Measurements from ENCODE around the gene HDHD5. TPM values are rescaled to one million over a fixed set of nuclear protein-coding genes. Genes with fewer than 3 reads are reported as not detected.

Gene HDHD5
- total RNA-seq, 1 donor from 2014 or later = 40.4 TPM

DNA sequence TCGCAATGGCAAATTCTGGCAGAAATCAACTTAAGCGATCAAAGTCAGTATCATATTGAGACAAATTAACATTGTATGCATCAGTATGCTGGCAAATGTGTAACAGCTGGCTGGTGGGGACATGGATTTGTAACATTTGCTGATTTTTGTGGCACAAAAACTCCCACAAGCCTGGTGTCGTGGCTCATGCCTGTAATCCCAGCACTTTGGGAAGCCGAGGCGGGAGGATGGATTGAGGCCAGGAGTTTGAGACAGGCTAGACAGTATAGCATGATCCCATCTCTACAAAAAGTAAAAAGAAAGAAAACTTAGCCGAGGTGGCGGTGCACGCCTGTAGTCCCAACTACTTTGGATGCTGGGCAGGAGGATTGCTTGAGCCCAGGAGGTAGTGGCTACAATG is 17.6 kb upstream of the HDHD5 start:
- Mint-ChIP-seq H3K27me3 (no peaks in the 10 kb centered on the region), H3K9me3 (ENCODE audit: low read depth) (no peaks in the 10 kb centered on the region), H3K4me1 (ENCODE audit: low read depth) (peaks cover 2% of the 10 kb centered on the region), H3K27ac (peak overlapping the region; percentile 69), H3K36me3 (ENCODE audit: insufficient read depth) (peaks cover 13% of the 10 kb centered on the region), H3K4me3 (ENCODE audit: low read depth) (no peak overlapping the region)
- DNase-seq (ENCODE audit: low spot score, unreplicated experiment) = no peak
- TF ChIP-seq, protein P1, sequence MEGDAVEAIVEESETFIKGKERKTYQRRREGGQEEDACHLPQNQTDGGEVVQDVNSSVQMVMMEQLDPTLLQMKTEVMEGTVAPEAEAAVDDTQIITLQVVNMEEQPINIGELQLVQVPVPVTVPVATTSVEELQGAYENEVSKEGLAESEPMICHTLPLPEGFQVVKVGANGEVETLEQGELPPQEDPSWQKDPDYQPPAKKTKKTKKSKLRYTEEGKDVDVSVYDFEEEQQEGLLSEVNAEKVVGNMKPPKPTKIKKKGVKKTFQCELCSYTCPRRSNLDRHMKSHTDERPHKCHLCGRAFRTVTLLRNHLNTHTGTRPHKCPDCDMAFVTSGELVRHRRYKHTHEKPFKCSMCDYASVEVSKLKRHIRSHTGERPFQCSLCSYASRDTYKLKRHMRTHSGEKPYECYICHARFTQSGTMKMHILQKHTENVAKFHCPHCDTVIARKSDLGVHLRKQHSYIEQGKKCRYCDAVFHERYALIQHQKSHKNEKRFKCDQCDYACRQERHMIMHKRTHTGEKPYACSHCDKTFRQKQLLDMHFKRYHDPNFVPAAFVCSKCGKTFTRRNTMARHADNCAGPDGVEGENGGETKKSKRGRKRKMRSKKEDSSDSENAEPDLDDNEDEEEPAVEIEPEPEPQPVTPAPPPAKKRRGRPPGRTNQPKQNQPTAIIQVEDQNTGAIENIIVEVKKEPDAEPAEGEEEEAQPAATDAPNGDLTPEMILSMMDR (IDR thresholded peaks at IDR 0.05; ENCODE audit: unreplicated experiment) = no peak

DNA sequence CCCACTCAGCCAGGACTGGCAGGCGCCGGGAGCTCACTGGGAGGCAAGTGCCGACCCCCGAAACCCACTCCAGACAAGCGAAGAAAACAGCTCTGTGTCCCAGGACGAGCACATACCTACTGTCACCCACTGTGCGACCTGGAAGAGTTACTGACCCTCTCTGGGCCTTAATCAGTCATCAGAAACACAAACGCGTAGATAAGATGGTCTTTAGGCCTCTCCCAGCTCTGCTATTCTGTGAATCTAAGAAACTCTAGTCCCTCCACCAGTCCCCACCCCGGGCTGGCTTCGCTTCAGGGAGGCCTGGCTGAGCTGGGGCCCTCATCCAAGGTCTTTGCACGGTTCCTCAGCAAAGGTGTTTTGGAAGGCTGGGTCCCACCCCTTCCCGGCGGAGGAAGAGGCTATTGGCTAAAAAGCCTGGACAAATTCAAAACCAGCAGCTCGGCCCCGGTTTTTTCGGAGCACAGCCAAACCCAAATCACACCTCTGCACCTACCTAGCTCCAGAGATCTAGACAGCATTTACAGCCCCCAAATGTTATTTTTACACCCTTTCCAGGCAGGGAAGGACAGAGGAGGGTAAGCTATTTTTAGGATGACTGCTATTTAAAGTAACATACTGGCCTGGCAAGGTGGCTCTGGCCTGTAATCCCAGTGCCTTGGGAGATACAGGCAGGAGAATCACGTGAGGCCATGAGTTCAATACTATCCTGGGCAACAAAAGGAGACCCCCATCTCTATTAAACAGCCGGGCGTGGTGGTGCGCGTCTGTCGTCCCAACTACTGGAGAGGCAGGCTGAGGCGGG is 13.2 kb upstream of the HDHD5 start:
- Mint-ChIP-seq H3K27ac (peak overlapping the region; percentile 95), H3K4me1 (ENCODE audit: low read depth) (peaks cover 3% of the 10 kb centered on the region), H3K36me3 (ENCODE audit: insufficient read depth) (no peaks in the 10 kb centered on the region), H3K27me3 (peaks cover 3% of the 10 kb centered on the region), H3K9me3 (ENCODE audit: low read depth) (no peaks in the 10 kb centered on the region), H3K4me3 (ENCODE audit: low read depth) (peak overlapping the region; percentile 80)
- TF ChIP-seq, protein P1 (IDR thresholded peaks at IDR 0.05; ENCODE audit: unreplicated experiment) = no peak
- no peak for DNase-seq (ENCODE audit: low spot score, unreplicated experiment)

DNA sequence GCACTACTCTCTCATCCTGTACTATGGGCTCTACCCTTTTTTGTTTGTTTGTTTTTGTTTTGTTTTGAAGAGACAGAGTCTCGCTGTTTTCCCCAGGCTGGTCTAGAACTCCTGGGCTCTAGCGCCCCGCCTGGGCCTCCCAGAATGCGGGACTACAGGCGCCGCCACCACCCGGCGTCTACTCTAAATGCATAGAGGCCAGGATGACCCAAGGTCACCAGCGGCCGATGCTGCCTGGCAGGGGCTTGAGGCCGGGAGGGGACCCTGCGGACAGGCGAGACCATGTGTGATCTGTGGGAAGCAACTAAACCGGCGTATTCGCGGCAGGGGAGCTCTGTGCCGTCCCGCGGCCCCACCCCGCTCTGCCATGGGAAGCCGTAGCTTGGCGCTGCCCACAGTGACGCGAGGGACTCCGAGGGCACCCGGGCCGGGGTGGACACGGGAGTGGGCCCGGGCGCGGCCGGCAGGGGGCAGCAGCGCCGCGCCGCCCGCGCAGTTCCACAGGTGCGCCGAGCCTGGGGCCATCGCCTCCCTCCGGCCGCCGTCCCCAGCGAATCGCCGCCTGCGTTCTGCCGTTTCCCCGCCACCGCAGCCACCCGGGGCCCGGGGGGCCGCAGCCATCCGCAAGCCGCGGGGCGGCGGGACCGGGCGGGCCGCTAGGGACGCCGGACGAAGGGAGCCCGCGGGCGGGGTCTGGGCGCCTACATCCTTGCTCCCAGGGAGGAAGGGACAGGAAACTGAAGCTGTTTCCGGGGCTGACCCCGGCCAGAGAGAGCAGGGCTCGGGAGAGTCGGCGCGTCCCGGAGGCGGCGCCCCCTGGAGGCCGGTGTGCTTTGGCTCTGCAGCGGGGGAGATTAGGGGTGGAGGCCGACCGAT is 12.3 kb upstream of the HDHD5 start:
- H3K27ac Mint-ChIP-seq = peak overlapping the region; percentile 95
- peak; percentile 94 for DNase-seq (ENCODE audit: low spot score, unreplicated experiment)
- no peaks in the 10 kb centered on the region for H3K36me3 Mint-ChIP-seq (ENCODE audit: insufficient read depth)
- no peaks in the 10 kb centered on the region for H3K9me3 Mint-ChIP-seq (ENCODE audit: low read depth)
- peak overlapping the region; percentile 83 for H3K4me3 Mint-ChIP-seq (ENCODE audit: low read depth)
- H3K27me3 Mint-ChIP-seq = peaks cover 3% of the 10 kb centered on the region
- TF ChIP-seq, protein P1 (IDR thresholded peaks at IDR 0.05; ENCODE audit: unreplicated experiment) = peak; percentile 79
- H3K4me1 Mint-ChIP-seq (ENCODE audit: low read depth) = peaks cover 3% of the 10 kb centered on the region

DNA sequence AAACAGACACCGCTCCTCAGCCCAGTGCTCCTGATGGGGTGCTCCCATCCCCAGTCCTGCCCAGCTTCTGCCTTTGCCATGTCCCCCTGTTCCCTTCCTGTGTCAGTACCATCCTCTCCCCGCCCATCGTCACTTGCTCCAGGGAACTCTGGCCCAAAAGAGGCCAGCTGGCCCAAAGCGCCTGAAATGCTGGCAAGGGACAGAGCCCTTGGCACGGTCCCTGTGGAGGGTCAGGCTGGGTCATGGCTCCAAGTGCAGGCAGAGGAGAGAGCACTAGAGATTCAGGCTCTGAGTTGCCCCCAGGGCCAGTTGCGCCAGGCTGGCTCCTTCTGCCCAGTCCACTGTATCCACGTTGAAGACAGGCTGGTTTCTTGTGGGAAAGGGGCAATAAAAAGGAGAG is 8.4 kb upstream of the HDHD5 start:
- Mint-ChIP-seq H3K36me3 (ENCODE audit: insufficient read depth) (no peaks in the 10 kb centered on the region), H3K9me3 (ENCODE audit: low read depth) (no peaks in the 10 kb centered on the region), H3K4me1 (ENCODE audit: low read depth) (peaks cover 3% of the 10 kb centered on the region), H3K27ac (no peak overlapping the region), H3K4me3 (ENCODE audit: low read depth) (no peak overlapping the region), H3K27me3 (peaks cover 3% of the 10 kb centered on the region)
- DNase-seq (ENCODE audit: low spot score, unreplicated experiment) = no peak
- TF ChIP-seq, protein P1 (IDR thresholded peaks at IDR 0.05; ENCODE audit: unreplicated experiment) = no peak

DNA sequence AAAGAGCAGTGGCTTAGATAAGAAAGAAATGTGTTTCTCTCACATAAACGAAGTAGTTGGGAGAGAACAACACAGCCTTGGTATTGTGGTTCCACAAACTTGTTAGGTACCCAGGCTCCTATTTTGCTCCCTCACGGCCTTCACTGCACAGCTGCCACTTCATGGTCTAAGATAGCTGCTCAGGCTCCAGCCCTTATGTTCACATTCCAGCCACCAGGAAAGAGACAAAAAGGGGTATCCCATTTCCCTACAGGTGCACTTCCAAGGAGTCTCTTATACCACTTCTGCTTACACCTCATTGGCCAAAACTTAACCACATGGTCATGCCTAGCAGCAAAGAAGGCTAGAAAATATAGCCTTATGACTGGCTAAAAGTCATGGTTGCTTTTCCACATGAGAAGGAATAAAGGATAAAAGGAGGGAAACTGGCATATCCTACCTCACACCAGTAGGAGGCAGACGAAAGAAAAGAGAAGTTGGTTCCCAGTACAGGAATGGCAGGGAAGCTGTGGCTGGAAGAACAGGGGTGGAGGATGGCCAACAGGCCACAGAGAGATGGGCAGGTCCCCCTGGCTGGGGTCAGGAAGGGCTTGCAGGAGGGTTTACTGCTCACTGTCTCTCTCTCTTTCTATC is 5.4 kb upstream of the HDHD5 start:
- DNase-seq (ENCODE audit: low spot score, unreplicated experiment) = no peak
- Mint-ChIP-seq H3K4me3 (ENCODE audit: low read depth) (no peak overlapping the region), H3K4me1 (ENCODE audit: low read depth) (peaks cover 5% of the 10 kb centered on the region), H3K36me3 (ENCODE audit: insufficient read depth) (no peaks in the 10 kb centered on the region), H3K27me3 (peaks cover 3% of the 10 kb centered on the region), H3K27ac (no peak overlapping the region), H3K9me3 (ENCODE audit: low read depth) (no peaks in the 10 kb centered on the region)
- TF ChIP-seq, protein P1 (IDR thresholded peaks at IDR 0.05; ENCODE audit: unreplicated experiment) = peak; percentile 31
